DND-41 (cell line): ENCODE results near the gene CFAP54.

Source experiments
- ATAC-seq: fragments of 200-7000 bp; cut with Tn5 transposase; 3 replicates; pipeline ENCODE4 v1.9.1; 2021; ENCODE audit warnings: low read depth; ENCODE audit not compliant: insufficient read depth
- DNase-seq: peaks from one replicate; pipeline ENCODE4 v3.0.0-alpha.2; 2020
- H2AFZ ChIP-seq: 2 replicates; pipeline ENCODE4 v1.6.0; 2012; ENCODE audit warnings: low read depth, low read length
- H3K27ac ChIP-seq: 2 replicates; pipeline ENCODE4 v1.5.1; 2012; ENCODE audit warnings: low read length, inconsistent platforms
- H3K27me3 ChIP-seq: fragments of 200-600 bp; sonication (generic); 2 replicates; pipeline ENCODE4 v1.6.0; 2012; ENCODE audit warnings: low read length, mild to moderate bottlenecking, inconsistent platforms; ENCODE audit not compliant: insufficient read depth, poor library complexity
- H3K36me3 ChIP-seq: 2 replicates; pipeline ENCODE4 v1.5.1; 2012; ENCODE audit warnings: low read length, inconsistent platforms; ENCODE audit not compliant: insufficient read depth
- H3K4me1 ChIP-seq: 2 replicates; pipeline ENCODE4 v1.5.1; 2012; ENCODE audit warnings: mild to moderate bottlenecking, low read length; ENCODE audit not compliant: insufficient read depth
- H3K4me2 ChIP-seq: 2 replicates; pipeline ENCODE4 v1.6.0; 2012; ENCODE audit warnings: mild to moderate bottlenecking, moderate library complexity, low read length, inconsistent platforms; ENCODE audit not compliant: insufficient read depth
- H3K4me3 ChIP-seq, 2 experiments: fragments of 200-600 bp in 1 of 2; shearing (Covaris generic) in 1 of 2; 2 replicates each; pipeline ENCODE4 v1.5.1; 2012 to 2016; ENCODE audit warnings: inconsistent platforms in 2 of 2, low read length in 2 of 2, mild to moderate bottlenecking in 2 of 2, low read depth in 1 of 2, moderate library complexity in 1 of 2
- H3K79me2 ChIP-seq: 2 replicates; pipeline ENCODE4 v1.6.0; 2012; ENCODE audit warnings: low read length, inconsistent platforms; ENCODE audit not compliant: insufficient read depth
- H3K9ac ChIP-seq: 2 replicates; pipeline ENCODE4 v1.6.0; 2012; ENCODE audit warnings: low read depth, mild to moderate bottlenecking, inconsistent platforms, low read length, moderate library complexity
- H3K9me3 ChIP-seq: 2 replicates; pipeline ENCODE4 v1.5.1; 2012; ENCODE audit warnings: low read length, moderate library complexity, mild to moderate bottlenecking, inconsistent platforms; ENCODE audit not compliant: insufficient read depth, severe bottlenecking
- H4K20me1 ChIP-seq: 2 replicates; pipeline ENCODE4 v1.6.0; 2012; ENCODE audit warnings: low read length; ENCODE audit not compliant: insufficient read depth
- CTCF ChIP-seq: IDR thresholded peaks from 2 replicates; pipeline ENCODE4 v1.5.1; 2012; ENCODE audit warnings: borderline replicate concordance, low read length, moderate library complexity, mild to moderate bottlenecking; ENCODE audit not compliant: poor library complexity, severe bottlenecking; ENCODE audit errors: extremely low read depth
- EZH2 ChIP-seq: IDR thresholded peaks from 3 replicates; pipeline ENCODE4 v1.6.1; 2012; ENCODE audit warnings: borderline replicate concordance, low read depth, mild to moderate bottlenecking, moderate library complexity, low read length, inconsistent platforms; ENCODE audit not compliant: severe bottlenecking

The CFAP54 gene

GRCh38 chr12:96502949-96503532, 13.7 kb downstream of the CFAP54 start:
- DNase-seq (no peak), ATAC-seq (no peak)
- Histone ChIP-seq H3K4me1 (peaks cover 16% of the 10 kb centered on the region), H3K27ac (no peak overlapping the region), H3K9ac (no peak overlapping the region), H4K20me1 (no peaks in the 10 kb centered on the region), H3K36me3 (no peaks in the 10 kb centered on the region), H3K9me3 (no peaks in the 10 kb centered on the region), H3K79me2 (no peaks in the 10 kb centered on the region), H3K4me2 (no peak overlapping the region), H3K4me3 (no peak overlapping the region), H2AFZ (no peak overlapping the region), H3K27me3 (no peaks in the 10 kb centered on the region)
- TF ChIP-seq CTCF, result no peak
- TF ChIP-seq EZH2, result no peak

GRCh38 chr12:96503976-96504375, 14.6 kb downstream of the CFAP54 start:
- Histone ChIP-seq H3K36me3 (no peaks in the 10 kb centered on the region), H3K27me3 (no peaks in the 10 kb centered on the region), H2AFZ (no peak overlapping the region), H3K79me2 (no peaks in the 10 kb centered on the region), H3K4me1 (peaks cover 16% of the 10 kb centered on the region), H3K9ac (no peak overlapping the region), H3K4me3 (no peak overlapping the region), H4K20me1 (no peaks in the 10 kb centered on the region), H3K9me3 (no peaks in the 10 kb centered on the region), H3K27ac (no peak overlapping the region), H3K4me2 (no peak overlapping the region)
- TF ChIP-seq EZH2 (no peak), CTCF (no peak)
- DNase-seq (no peak), ATAC-seq (no peak)

- Histone ChIP-seq H3K4me3 (no peak overlapping the region), H3K9me3 (no peaks in the 10 kb centered on the region), H4K20me1 (no peaks in the 10 kb centered on the region), H3K27ac (no peak overlapping the region), H3K36me3 (no peaks in the 10 kb centered on the region), H3K9ac (no peak overlapping the region), H3K4me2 (no peak overlapping the region), H2AFZ (no peak overlapping the region), H3K79me2 (no peaks in the 10 kb centered on the region), H3K4me1 (no peaks in the 10 kb centered on the region), H3K27me3 (no peaks in the 10 kb centered on the region)
- ATAC-seq (no peak), DNase-seq (no peak)
- TF ChIP-seq EZH2 (no peak), CTCF (no peak)
Observed at GRCh38 chr12:96506776-96507175, 17.4 kb downstream of the CFAP54 start.

- ATAC-seq (no peak), DNase-seq (no peak)
- Histone ChIP-seq H3K4me3 (no peak overlapping the region), H3K79me2 (no peaks in the 10 kb centered on the region), H3K9me3 (no peaks in the 10 kb centered on the region), H3K4me2 (no peak overlapping the region), H3K27ac (no peak overlapping the region), H3K4me1 (no peaks in the 10 kb centered on the region), H2AFZ (no peak overlapping the region), H4K20me1 (no peaks in the 10 kb centered on the region), H3K9ac (no peak overlapping the region), H3K36me3 (no peaks in the 10 kb centered on the region), H3K27me3 (no peaks in the 10 kb centered on the region)
- TF ChIP-seq CTCF (no peak), EZH2 (no peak)
Observed at GRCh38 chr12:96510306-96510764, 21.0 kb downstream of the CFAP54 start.
